Peyer's patch (tissue), 4 donors: ENCODE results near the gene ARL8A.

Experiments
- POLR2A ChIP-seq, 2 donors: fragments of 450-650 bp; IDR thresholded peaks; one replicate each; pipeline ENCODE4 v1.5.1; 2017; ENCODE audit warnings: antibody characterized with exemption in 2 of 2, mild to moderate bottlenecking in 2 of 2, moderate library complexity in 2 of 2
- TF ChIP-seq, protein P1 (sequence below), 6 experiments: fragments of 450-650 bp in 4 of 6; fragments of 200-600 bp in 2 of 6; sonication (generic) in 1 of 6; IDR thresholded peaks; one replicate each; pipeline ENCODE4 v1.5.1; 2017 to 2019; ENCODE audit warnings: antibody characterized with exemption in 6 of 6, mild to moderate bottlenecking in 3 of 6, moderate library complexity in 1 of 6

DNA sequence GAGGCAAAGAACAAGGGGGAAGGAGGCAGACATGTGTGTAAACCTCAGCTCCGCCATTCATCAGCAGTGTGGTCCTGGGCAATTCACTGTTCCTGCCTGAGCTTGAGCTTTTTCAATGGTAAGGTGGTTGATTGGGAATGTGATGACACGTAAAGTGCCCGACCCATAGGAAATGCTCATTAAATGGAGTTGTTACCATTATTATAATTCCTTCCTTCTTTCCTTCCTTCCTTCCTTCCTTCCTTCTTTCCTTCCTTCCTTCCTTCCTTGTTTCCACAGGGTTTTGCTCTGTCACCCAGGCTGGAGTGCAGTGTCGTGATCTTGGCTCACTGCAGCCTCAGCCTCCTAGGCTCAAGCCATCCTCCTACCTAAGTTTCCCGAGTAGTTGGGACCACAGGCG, 17.5 kb downstream of the ARL8A start:
- TF ChIP-seq, protein P1, sequence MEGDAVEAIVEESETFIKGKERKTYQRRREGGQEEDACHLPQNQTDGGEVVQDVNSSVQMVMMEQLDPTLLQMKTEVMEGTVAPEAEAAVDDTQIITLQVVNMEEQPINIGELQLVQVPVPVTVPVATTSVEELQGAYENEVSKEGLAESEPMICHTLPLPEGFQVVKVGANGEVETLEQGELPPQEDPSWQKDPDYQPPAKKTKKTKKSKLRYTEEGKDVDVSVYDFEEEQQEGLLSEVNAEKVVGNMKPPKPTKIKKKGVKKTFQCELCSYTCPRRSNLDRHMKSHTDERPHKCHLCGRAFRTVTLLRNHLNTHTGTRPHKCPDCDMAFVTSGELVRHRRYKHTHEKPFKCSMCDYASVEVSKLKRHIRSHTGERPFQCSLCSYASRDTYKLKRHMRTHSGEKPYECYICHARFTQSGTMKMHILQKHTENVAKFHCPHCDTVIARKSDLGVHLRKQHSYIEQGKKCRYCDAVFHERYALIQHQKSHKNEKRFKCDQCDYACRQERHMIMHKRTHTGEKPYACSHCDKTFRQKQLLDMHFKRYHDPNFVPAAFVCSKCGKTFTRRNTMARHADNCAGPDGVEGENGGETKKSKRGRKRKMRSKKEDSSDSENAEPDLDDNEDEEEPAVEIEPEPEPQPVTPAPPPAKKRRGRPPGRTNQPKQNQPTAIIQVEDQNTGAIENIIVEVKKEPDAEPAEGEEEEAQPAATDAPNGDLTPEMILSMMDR (IDR thresholded peaks at IDR 0.05): no peak
- TF ChIP-seq POLR2A (IDR thresholded peaks at IDR 0.05): no peak
